AG04449 (cell line): Measurements from ENCODE around the gene CD83.

Experiments
- CTCF ChIA-PET: fragments of 350-600 bp; formaldehyde crosslinking; extraction: SDS; loops from one replicate; lab custom pipeline; 2021; ENCODE audit warnings: antibody characterized with exemption; lab: Yijun Ruan, JAX
- POLR2A ChIA-PET: fragments of 400-600, 350-600 bp; formaldehyde crosslinking; extraction: SDS; loops from one replicate; lab custom pipeline; 2020; ENCODE audit warnings: antibody characterized with exemption, inconsistent platforms; lab: Yijun Ruan, JAX
- DNase-seq: peaks from one replicate; pipeline ENCODE4 v3.0.0-alpha.2; 2010; ENCODE audit warnings: low read depth, low spot score
- H3K4me3 ChIP-seq: 2 replicates; pipeline ENCODE4 v1.5.1; 2011; ENCODE audit warnings: low read depth, mild to moderate bottlenecking, control low read depth, low read length
- CTCF ChIP-seq: IDR thresholded peaks from one replicate; pipeline ENCODE4 v1.5.1; 2011; ENCODE audit warnings: mild to moderate bottlenecking, moderate library complexity, low read length, control low read depth, inconsistent platforms; ENCODE audit not compliant: insufficient read depth; ENCODE audit errors: missing control alignments

Gene CD83

GRCh38 chr6:14082771-14083170 is 34.8 kb upstream of the CD83 start:
- no peak for DNase-seq
- ChIA-PET CTCF (interaction anchor here (0.9 to 1.2 kb wide), 3 partner anchors 15 to 174 kb away, joined by 3 to 4 read pairs (median 3); no protein-coding TSS in a partner anchor), POLR2A (no interaction called here)
- H3K4me3 ChIP-seq, result no peak overlapping the region
- TF ChIP-seq CTCF, result no peak

GRCh38 chr6:14083262-14083661 is 34.3 kb upstream of the CD83 start:
- ChIA-PET POLR2A (no interaction called here), CTCF (interaction anchor here (0.9 to 1.2 kb wide), 2 partner anchors 16 to 175 kb away, joined by 3 to 4 read pairs; no protein-coding TSS in a partner anchor)
- no peak for TF ChIP-seq CTCF
- H3K4me3 ChIP-seq, result no peak overlapping the region
- no peak for DNase-seq

GRCh38 chr6:14083751-14084150 is 33.8 kb upstream of the CD83 start:
- H3K4me3 ChIP-seq, result no peak overlapping the region
- no peak for TF ChIP-seq CTCF
- CTCF ChIA-PET, result interaction anchor here (0.9 to 1.2 kb wide), 2 partner anchors 16 to 175 kb away, joined by 3 to 4 read pairs; no protein-coding TSS in a partner anchor

GRCh38 chr6:14084388-14084787 is 33.2 kb upstream of the CD83 start:
- ChIA-PET CTCF (no interaction called here), POLR2A (no interaction called here)
- no peak for DNase-seq
- no peak for TF ChIP-seq CTCF
- H3K4me3 ChIP-seq, result no peak overlapping the region

More at GRCh38 chr6:14083751-14084150, 33.8 kb upstream of the CD83 start:
- DNase-seq, result no peak
- POLR2A ChIA-PET, result no interaction called here

- no peak for TF ChIP-seq CTCF
- H3K4me3 ChIP-seq, result no peak overlapping the region
- CTCF ChIA-PET, result no interaction called here
- DNase-seq, result no peak
- POLR2A ChIA-PET, result no interaction called here
These were observed 32.3 kb upstream of the CD83 start for GRCh38 chr6:14085176-14085787.

- no peak for TF ChIP-seq CTCF
- no peak for DNase-seq
- CTCF ChIA-PET, result interaction anchor here (0.9 to 1.5 kb wide), 3 partner anchors 20 to 178 kb away, joined by 3 to 7 read pairs (median 3); no protein-coding TSS in a partner anchor
- no peak overlapping the region for H3K4me3 ChIP-seq
- POLR2A ChIA-PET, result no interaction called here
These were observed 30.9 kb upstream of the CD83 start for GRCh38 chr6:14086701-14087100.
